HG03565 (cell line): ENCODE measurements around the gene SF3A2.
"Not testable (repeated sequence)": the region's sequence is repeated elsewhere in the genome, so short reads cannot be mapped to it uniquely, and the experiment has no call there.

ENCODE experiments used
- ATAC-seq: cut with Tn5 transposase; IDR thresholded peaks from one replicate; pipeline ENCODE4 v1.9.1; 2021; ENCODE audit warnings: mild to moderate bottlenecking, moderate library complexity; ENCODE audit not compliant: unreplicated experiment

The SF3A2 gene, protein sequence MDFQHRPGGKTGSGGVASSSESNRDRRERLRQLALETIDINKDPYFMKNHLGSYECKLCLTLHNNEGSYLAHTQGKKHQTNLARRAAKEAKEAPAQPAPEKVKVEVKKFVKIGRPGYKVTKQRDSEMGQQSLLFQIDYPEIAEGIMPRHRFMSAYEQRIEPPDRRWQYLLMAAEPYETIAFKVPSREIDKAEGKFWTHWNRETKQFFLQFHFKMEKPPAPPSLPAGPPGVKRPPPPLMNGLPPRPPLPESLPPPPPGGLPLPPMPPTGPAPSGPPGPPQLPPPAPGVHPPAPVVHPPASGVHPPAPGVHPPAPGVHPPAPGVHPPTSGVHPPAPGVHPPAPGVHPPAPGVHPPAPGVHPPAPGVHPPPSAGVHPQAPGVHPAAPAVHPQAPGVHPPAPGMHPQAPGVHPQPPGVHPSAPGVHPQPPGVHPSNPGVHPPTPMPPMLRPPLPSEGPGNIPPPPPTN

GRCh38 chr19:2236314-2237050 lies at the start of gene SF3A2, which contains the start of gene PLEKHJ1:
Gene SF3A2, plus strand, starts transcription at chr19:2236824. Its CDS starts 6,595 bp downstream, at chr19:2243419.
Gene PLEKHJ1, minus strand, starts transcription at chr19:2236329. Its CDS starts 81 bp downstream, at chr19:2236248.
- peak; percentile 65 for ATAC-seq

DNA sequence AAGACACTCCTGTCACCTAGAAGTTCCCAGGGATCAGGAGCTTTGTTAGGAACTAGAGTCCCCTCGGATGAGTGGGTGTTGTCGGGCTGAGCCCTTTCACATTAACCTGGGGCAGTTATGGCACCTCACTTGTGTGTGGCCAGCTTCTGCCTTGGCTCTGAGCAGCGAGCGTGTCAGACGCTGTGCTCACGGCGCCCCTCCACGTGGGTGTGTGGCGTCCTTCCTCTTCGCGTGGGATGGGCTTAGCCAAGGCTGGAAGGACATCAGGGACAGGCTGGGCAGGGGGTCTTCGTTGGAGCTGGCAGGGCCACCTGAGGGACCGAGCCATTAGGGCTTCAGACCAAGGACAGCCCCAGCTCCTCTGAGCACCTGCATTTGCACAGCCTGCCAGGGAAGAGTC lies 49.5 kb upstream of the SF3A2 start:
- ATAC-seq = no peak

DNA sequence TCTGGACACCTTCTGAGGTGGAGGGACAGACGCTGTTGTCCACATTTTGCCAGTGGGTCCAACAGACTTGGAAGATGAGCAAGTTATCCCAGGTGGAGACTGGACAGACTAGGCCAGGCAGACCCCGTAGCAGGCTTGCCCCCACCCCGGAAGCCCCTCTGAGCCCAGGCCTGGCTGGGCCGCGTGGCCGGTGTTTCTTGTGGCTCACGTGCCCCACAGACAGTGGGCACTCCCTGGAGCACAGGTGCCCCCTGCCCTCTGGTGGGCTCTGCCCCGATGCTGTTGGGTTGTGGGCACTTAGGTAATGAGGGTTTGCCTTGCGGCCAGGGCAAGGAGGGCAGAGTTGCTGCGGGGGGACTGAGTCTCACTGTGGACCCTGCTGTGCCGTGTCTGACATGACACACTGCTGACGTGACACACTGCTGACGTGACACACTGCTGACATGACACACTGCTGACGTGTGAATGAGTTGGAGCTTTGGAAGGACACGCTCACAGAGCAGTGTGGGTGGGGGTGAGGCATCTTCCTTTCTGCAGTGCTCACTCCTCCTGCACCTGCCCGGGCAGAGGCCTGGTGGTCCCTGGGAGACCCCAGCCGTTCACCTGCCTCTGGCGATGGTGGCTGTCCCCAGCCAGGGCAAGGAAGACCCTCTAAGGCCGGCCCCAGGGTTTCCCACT lies 47.8 kb upstream of the SF3A2 start:
- no peak for ATAC-seq

DNA sequence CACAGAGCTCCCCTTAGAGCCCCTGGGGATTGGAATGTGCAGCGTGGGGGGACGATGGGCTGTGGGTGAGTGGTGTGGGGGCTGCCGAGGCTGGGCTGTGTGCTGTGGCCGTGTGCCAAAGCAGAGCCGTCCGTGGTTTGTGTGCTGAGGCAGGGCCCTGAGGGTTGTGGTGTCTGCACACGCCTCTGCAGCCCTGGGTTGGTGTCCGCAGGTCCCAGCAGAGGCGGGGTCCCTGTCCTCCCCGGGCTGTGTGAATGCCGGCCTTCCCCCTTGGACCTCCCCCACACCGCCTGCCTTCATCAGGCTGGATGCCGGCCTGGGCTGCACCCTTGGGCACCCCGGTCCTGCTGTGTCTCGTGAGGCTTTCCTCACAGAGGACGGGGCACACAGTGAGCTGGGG lies 46.7 kb upstream of the SF3A2 start:
- no peak for ATAC-seq

DNA sequence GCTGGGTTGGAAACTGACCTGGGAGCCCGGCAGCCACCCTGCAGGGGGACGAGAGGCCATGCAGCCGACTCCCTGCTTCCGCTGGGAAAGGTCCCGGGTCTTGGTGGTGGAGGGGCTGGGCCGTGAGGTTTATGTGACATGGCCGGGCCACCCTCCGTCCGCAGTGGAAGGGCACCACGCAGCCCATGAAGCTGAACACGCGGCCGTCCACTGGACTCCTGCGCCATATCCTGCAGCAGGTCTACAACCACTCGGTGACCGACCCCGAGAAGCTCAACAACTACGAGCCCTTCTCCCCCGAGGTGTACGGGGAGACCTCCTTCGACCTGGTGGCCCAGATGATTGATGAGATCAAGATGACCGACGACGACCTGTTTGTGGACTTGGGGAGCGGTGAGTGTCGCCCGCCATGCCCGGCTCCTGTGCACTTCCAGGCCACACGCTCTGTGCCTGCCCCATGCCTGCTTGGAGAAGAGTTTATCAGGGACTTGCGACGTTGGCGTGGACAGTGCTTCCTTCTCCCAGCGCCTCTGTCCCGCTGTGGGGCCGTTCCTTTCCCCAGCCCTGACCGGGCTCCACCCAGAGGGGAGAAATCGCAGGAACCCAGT lies 45.7 kb upstream of the SF3A2 start:
- ATAC-seq = no peak

GRCh38 chr19:2191456-2192310 lies 44.9 kb upstream of the SF3A2 start:
- ATAC-seq = no peak

GRCh38 chr19:2192862-2193261 lies 43.8 kb upstream of the SF3A2 start:
- no peak for ATAC-seq

GRCh38 chr19:2193807-2194206 lies 42.8 kb upstream of the SF3A2 start:
- ATAC-seq = no peak

DNA sequence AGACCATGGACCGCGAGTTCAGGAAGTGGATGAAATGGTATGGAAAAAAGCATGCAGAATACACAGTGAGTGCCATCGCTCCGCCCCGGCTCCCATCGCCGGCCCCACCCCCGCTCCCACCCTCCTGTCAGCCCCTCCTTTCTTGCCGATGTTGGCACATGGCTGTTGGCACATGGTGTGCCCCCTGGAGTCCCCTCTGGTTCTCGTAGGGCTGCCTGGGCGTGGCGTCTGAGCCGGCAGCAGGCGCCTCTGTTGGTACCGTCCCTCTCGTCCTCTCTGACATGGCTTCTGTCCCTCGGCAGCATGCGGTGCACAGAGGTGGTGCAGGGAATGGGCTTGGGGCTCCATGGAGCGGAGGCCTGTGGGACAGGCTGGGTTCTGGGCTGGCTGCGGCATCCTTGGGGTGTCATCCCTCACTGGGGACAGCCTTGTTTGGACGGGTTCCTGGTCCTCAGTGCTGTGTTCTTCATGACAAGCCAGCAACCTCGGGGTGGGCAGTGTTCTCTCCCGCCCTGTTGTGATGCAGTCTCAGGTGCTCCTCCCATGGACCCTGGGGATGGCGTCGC lies 42.0 kb upstream of the SF3A2 start:
- no peak for ATAC-seq

- no peak for ATAC-seq
Observed at GRCh38 chr19:2195361-2195760, 41.3 kb upstream of the SF3A2 start.

DNA sequence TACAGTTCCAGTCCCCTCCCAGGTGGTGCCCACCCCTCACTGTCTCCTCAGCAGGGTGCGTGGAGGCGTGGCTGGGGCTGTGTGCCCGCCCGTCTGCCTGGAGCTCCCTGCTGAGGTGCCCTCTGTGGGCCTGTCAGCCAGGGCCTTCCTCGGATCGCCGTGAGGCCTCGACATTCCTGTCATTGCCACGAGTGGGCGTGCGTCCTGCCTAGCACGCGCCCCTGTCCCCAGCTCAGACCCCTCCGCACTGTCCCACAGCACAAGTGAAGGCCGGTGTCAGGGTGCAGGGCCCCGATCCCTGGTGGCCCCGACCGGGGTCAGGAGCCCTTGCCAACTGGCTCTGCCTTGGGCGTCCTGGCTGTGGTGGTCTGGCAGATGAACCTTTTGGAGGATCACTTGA lies 40.7 kb upstream of the SF3A2 start:
- no peak for ATAC-seq

GRCh38 chr19:2197270-2197669 lies 39.4 kb upstream of the SF3A2 start:
- no peak for ATAC-seq

- no peak for ATAC-seq
Observed at GRCh38 chr19:2198317-2198716, 38.3 kb upstream of the SF3A2 start.

- no peak for ATAC-seq
Observed at GRCh38 chr19:2199215-2199614, 37.4 kb upstream of the SF3A2 start.

DNA sequence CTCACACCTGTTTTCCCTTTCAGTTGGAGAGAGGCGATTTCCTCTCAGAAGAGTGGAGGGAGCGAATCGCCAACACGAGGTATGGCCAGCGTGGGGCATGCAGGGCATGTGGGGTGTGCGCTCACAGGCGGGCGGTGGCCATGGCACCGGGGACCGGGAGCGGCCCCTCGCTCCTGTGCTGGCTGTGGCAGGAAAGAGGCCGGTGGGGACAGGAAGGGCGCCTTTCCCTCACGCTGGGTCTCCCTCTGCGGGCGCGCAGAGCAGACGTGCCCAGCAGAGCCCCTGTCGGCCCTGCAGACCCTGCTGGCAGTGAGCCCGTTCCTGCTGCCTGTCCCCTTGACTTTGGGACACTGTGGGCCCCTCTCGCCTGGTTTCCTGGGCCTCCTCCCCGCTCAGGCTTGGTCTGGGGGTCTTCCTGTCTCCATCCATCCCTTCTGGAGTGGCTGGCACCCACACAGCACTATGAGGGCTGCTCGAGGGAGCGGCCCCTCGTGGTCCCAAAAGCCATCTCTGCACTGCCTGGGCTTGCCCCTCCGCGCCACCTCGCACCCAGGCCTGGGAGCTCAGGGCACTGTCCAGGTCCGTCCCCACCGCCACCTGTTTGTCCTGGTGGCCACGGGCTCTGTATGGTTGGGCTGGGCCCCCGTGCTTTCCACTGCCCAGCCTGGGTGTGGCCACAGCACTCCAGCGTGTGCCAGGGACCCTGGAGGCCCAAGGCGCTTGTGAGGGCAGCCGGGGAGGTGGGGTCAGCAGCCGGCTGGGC lies 36.6 kb upstream of the SF3A2 start:
- ATAC-seq = no peak

DNA sequence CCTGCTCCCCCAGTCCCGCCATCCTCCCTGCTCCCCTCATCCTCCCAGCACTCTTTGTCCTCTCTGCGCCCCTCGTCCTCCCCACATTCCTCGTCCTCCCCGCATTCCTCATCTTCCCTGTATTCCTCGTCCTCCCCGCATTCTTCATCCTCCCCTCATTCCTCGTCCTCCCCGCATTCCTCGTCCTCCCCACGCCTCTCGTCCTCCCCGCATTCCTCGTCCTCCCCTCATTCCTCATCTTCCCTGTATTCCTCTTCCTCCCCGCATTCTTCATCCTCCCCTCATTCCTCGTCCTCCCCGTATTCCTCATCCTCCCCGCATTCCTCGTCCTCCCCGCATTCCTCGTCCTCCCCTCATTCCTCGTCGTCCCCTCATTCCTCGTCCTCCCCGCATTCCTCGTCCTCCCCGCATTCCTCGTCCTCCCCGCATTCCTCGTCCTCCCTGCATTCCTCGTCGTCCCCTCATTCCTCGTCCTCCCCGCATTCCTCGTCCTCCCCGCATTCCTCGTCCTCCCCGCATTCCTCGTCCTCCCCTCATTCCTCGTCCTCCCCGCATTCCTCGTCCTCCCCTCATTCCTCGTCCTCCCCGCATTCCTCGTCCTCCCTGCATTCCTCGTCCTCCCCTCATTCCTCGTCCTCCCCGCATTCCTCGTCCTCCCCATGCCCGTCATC lies 35.9 kb upstream of the SF3A2 start:
- not testable (repeated sequence) for ATAC-seq

DNA sequence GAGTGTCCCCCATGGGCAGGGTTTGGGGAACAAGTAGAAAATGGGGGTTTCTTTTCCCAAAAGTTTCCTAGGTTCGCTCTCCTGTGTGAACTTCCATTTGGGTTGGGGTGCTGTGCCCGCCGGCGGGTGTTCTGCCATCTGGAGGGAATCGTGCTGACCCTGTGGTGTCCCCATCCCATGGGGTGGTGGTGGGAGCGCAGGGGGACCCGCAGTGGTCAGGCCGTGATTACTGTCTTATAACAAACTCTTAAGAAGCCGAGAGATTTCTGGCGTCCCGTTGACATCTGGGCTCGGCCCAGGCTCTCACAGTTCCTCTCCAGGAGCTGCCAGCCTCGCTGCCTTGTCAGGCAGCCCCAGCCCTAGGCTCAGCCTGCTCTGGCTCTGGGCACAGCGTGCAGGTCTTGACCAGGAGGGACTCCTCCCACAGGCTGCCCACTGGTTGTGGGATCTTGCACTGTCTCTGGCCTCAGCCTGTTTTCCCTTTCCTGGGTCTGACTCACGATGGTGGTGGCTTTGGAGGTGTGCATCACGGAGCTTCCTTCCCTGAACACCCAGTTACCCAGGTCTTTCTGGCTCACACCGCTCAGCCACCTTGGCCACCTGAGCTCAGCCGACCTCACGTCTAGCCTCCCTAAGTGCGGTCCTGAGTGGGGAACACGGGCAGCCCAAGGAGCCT lies 35.0 kb upstream of the SF3A2 start:
- ATAC-seq = no peak

DNA sequence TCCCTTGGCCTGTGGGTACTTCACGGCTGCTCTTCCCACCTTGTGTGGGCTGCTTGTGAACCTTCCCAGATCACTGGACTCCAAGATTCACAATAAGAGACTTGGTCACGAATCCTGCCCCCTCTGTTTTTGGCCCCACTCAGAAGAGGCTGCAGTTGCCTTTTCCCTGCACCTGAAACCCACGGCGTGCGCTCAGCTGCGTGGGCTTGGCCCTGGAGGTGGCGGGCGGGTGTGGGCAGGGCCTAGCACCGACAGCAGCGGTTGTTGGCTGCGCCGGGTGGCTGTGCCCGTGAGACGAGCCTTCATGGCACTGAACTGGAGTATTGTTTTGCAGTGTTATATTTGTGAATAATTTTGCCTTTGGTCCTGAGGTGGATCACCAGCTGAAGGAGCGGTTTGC lies 34.3 kb upstream of the SF3A2 start:
- ATAC-seq = no peak
